Smooth muscle cell of the brain vasculature (primary cell): ENCODE data around the gene RBFOX1.

Experiments
- DNase-seq: peaks from one replicate; pipeline ENCODE4 v3.0.0-alpha.2; 2012; ENCODE audit warnings: low read depth, low spot score

RBFOX1 gene

GRCh38 chr16:7332611-7333010 lies at the start of gene RBFOX1:
Gene RBFOX1, plus strand, starts transcription at chr16:7332845.
- no peak for DNase-seq

GRCh38 chr16:7284780-7285179 lies 47.9 kb upstream of the RBFOX1 start:
- DNase-seq = no peak

GRCh38 chr16:7285520-7285919 lies 47.1 kb upstream of the RBFOX1 start:
- DNase-seq = no peak

- DNase-seq = no peak
Observed at GRCh38 chr16:7289299-7289698, 43.3 kb upstream of the RBFOX1 start.

GRCh38 chr16:7290682-7291081 lies 42.0 kb upstream of the RBFOX1 start:
- no peak for DNase-seq

- no peak for DNase-seq
Observed at GRCh38 chr16:7294020-7294419, 38.6 kb upstream of the RBFOX1 start.

GRCh38 chr16:7303052-7303610 lies 29.5 kb upstream of the RBFOX1 start:
- DNase-seq = no peak

GRCh38 chr16:7303660-7304200 lies 28.9 kb upstream of the RBFOX1 start:
- no peak for DNase-seq

- no peak for DNase-seq
Observed at GRCh38 chr16:7304279-7304678, 28.4 kb upstream of the RBFOX1 start.

GRCh38 chr16:7304958-7305357 lies 27.7 kb upstream of the RBFOX1 start:
- DNase-seq = no peak

GRCh38 chr16:7313170-7313569 lies 19.5 kb upstream of the RBFOX1 start:
- no peak for DNase-seq

GRCh38 chr16:7314163-7314562 lies 18.5 kb upstream of the RBFOX1 start:
- no peak for DNase-seq

GRCh38 chr16:7315813-7316212 lies 16.8 kb upstream of the RBFOX1 start:
- no peak for DNase-seq

- no peak for DNase-seq
Observed at GRCh38 chr16:7316281-7316888, 16.3 kb upstream of the RBFOX1 start.

GRCh38 chr16:7317982-7318381 lies 14.7 kb upstream of the RBFOX1 start:
- DNase-seq = no peak

GRCh38 chr16:7318686-7319085 lies 14.0 kb upstream of the RBFOX1 start:
- DNase-seq = no peak

GRCh38 chr16:7319514-7319913 lies 13.1 kb upstream of the RBFOX1 start:
- DNase-seq = no peak

GRCh38 chr16:7321661-7322060 lies 11.0 kb upstream of the RBFOX1 start:
- no peak for DNase-seq

GRCh38 chr16:7324321-7324720 lies 8.3 kb upstream of the RBFOX1 start:
- no peak for DNase-seq

- DNase-seq = no peak
Observed at GRCh38 chr16:7325834-7326233, 6.8 kb upstream of the RBFOX1 start.

GRCh38 chr16:7330709-7331108 lies 1.9 kb upstream of the RBFOX1 start:
- DNase-seq = no peak

- DNase-seq = no peak
Observed at GRCh38 chr16:7331997-7332396, 648 bp upstream of the RBFOX1 start.

GRCh38 chr16:7333180-7333725 lies 608 bp downstream of the RBFOX1 start:
- no peak for DNase-seq
